ENCODE measurements around the gene CAND1. TPM values are rescaled to one million over a fixed set of nuclear protein-coding genes. Genes with fewer than 3 reads are reported as not detected.

CAND1 gene
- total RNA-seq, 1 donor from 2014 or later: 70.4 TPM

DNA sequence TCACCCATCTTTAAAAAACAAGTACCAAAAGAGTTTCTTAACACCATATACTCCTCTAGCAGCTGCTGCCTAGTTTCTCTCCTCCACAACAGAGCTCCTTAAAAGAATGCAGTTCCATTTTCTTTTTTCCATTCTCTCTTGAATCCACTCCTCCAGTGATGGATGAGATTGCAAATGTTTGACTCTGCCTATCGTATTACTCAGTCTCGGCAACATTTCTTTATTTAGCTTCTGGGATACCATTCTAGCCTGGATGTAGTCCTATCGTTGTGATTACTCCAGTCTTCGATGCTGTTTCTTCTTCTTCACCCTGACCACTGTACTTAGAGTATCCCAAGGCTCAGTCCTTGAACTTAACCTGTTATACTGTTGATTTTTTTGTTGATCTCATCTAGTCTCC is 30.8 kb downstream of the CAND1 start:
- TF ChIP-seq, protein P1, sequence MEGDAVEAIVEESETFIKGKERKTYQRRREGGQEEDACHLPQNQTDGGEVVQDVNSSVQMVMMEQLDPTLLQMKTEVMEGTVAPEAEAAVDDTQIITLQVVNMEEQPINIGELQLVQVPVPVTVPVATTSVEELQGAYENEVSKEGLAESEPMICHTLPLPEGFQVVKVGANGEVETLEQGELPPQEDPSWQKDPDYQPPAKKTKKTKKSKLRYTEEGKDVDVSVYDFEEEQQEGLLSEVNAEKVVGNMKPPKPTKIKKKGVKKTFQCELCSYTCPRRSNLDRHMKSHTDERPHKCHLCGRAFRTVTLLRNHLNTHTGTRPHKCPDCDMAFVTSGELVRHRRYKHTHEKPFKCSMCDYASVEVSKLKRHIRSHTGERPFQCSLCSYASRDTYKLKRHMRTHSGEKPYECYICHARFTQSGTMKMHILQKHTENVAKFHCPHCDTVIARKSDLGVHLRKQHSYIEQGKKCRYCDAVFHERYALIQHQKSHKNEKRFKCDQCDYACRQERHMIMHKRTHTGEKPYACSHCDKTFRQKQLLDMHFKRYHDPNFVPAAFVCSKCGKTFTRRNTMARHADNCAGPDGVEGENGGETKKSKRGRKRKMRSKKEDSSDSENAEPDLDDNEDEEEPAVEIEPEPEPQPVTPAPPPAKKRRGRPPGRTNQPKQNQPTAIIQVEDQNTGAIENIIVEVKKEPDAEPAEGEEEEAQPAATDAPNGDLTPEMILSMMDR (IDR thresholded peaks at IDR 0.05; ENCODE audit: insufficient read depth, low read length, poor library complexity, severe bottlenecking): no peak
- Histone ChIP-seq H3K36me3 (ENCODE audit: control insufficient read depth, insufficient read depth, low read length) (no peaks in the 10 kb centered on the region), H3K4me3 (ENCODE audit: low read depth, low read length) (no peak overlapping the region), H3K27me3 (ENCODE audit: control insufficient read depth, insufficient read depth, low read length) (no peaks in the 10 kb centered on the region)
- no peak for DNase-seq (ENCODE audit: low read depth)

DNA sequence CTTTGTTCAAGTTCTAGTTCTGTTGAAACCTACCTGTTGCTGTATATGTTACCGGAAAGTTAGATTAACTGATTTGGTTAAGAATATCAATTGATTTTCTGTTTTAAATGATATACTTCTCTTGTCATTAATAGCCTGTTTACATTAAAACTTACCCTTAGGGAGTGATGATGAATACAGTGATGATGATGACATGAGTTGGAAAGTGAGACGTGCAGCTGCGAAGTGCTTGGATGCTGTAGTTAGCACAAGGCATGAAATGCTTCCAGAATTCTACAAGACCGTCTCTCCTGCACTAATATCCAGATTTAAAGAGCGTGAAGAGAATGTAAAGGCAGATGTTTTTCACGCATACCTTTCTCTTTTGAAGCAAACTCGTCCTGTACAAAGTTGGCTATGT is 33.0 kb downstream of the CAND1 start:
- TF ChIP-seq, protein P1 (IDR thresholded peaks at IDR 0.05; ENCODE audit: insufficient read depth, low read length, poor library complexity, severe bottlenecking): no peak
- Histone ChIP-seq H3K27me3 (ENCODE audit: control insufficient read depth, insufficient read depth, low read length) (no peaks in the 10 kb centered on the region), H3K36me3 (ENCODE audit: control insufficient read depth, insufficient read depth, low read length) (no peaks in the 10 kb centered on the region), H3K4me3 (ENCODE audit: low read depth, low read length) (no peak overlapping the region)
- DNase-seq (ENCODE audit: low read depth): no peak

DNA sequence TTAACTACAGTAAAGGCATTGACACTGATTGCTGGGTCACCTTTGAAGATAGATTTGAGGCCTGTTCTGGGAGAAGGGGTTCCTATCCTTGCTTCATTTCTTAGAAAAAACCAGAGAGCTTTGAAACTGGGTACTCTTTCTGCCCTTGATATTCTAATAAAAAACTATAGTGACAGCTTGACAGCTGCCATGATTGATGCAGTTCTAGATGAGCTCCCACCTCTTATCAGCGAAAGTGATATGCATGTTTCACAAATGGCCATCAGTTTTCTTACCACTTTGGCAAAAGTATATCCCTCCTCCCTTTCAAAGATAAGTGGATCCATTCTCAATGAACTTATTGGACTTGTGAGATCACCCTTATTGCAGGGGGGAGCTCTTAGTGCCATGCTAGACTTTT is 36.4 kb downstream of the CAND1 start:
- Histone ChIP-seq H3K4me3 (ENCODE audit: low read depth, low read length) (no peak overlapping the region), H3K27me3 (ENCODE audit: control insufficient read depth, insufficient read depth, low read length) (no peaks in the 10 kb centered on the region), H3K36me3 (ENCODE audit: control insufficient read depth, insufficient read depth, low read length) (no peaks in the 10 kb centered on the region)
- TF ChIP-seq, protein P1 (IDR thresholded peaks at IDR 0.05; ENCODE audit: insufficient read depth, low read length, poor library complexity, severe bottlenecking): no peak
- DNase-seq (ENCODE audit: low read depth): no peak

DNA sequence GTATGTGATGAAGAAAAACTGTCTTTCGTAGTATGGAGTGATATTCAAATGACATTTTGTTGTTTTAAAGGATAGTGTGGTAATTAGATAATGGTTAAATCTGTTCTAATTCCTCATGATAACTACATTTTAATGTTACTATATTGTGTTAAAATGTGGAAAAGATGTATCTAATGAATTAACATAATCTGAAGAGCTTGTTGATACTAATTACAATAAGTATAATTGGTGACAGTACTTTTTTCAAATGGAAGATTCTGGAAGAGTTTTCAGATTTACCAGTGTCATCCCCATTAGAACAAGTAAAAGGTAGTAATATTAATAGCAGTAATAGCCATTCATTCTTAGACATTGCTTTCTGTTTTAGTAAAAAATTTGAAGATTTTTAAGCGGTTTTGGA is 37.6 kb downstream of the CAND1 start:
- DNase-seq (ENCODE audit: low read depth): no peak
- H3K27me3 ChIP-seq (ENCODE audit: control insufficient read depth, insufficient read depth, low read length): no peaks in the 10 kb centered on the region
- H3K4me3 ChIP-seq (ENCODE audit: low read depth, low read length): no peak overlapping the region
- TF ChIP-seq, protein P1 (IDR thresholded peaks at IDR 0.05; ENCODE audit: insufficient read depth, low read length, poor library complexity, severe bottlenecking): no peak
- H3K36me3 ChIP-seq (ENCODE audit: control insufficient read depth, insufficient read depth, low read length): no peaks in the 10 kb centered on the region

DNA sequence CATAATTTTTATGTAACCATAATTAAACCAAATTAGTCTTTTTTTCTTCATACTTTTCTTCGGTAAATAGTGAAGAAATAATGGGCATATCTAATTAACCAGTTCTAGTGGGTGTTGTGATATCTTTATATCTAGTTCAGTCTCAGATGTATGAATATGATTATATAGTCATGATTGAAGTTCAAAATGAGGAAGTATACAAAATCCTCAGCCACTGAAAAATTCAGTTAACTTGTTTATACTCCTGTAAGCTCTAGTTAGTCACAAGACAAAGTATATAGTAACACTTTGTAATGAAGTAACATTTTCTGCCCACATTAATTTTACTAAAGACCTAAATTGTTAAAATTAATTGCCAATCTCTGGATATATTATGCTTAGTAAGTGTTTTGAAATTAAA is 46.5 kb downstream of the CAND1 start:
- H3K27me3 ChIP-seq (ENCODE audit: control insufficient read depth, insufficient read depth, low read length): no peaks in the 10 kb centered on the region
- H3K36me3 ChIP-seq (ENCODE audit: control insufficient read depth, insufficient read depth, low read length): no peaks in the 10 kb centered on the region
- no peak for DNase-seq (ENCODE audit: low read depth)
- H3K4me3 ChIP-seq (ENCODE audit: low read depth, low read length): no peak overlapping the region
- TF ChIP-seq, protein P1 (IDR thresholded peaks at IDR 0.05; ENCODE audit: insufficient read depth, low read length, poor library complexity, severe bottlenecking): no peak

DNA sequence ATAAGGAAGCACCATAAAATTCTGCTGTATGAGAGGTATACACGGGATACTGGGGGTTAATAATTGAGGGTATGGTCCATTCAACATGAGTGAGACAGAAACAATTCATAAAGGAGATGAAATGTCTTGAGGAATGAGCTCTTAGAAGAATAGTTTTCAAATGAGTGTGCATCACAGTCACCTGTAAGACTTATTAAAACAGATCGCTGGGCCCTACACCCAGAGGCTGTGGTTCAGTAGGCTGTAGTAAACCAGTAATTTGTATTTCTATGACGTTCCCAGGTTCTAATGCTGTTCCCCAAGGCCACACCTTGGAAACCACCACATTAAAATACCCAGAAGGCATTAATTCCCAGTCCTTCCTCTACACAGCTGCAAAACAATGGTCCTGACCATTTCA is 49.6 kb downstream of the CAND1 start:
- Histone ChIP-seq H3K27me3 (ENCODE audit: control insufficient read depth, insufficient read depth, low read length) (no peaks in the 10 kb centered on the region), H3K4me3 (ENCODE audit: low read depth, low read length) (no peak overlapping the region), H3K36me3 (ENCODE audit: control insufficient read depth, insufficient read depth, low read length) (no peaks in the 10 kb centered on the region)
- DNase-seq (ENCODE audit: low read depth): no peak
- TF ChIP-seq, protein P1 (IDR thresholded peaks at IDR 0.05; ENCODE audit: insufficient read depth, low read length, poor library complexity, severe bottlenecking): no peak

Measured in kidney epithelial cell (primary cell).